ENCODE measurements around the gene KRTAP4-12.
"Not testable (repeated sequence)": the region's sequence is repeated elsewhere in the genome, so short reads cannot be mapped to it uniquely, and the experiment has no call there.

DNA sequence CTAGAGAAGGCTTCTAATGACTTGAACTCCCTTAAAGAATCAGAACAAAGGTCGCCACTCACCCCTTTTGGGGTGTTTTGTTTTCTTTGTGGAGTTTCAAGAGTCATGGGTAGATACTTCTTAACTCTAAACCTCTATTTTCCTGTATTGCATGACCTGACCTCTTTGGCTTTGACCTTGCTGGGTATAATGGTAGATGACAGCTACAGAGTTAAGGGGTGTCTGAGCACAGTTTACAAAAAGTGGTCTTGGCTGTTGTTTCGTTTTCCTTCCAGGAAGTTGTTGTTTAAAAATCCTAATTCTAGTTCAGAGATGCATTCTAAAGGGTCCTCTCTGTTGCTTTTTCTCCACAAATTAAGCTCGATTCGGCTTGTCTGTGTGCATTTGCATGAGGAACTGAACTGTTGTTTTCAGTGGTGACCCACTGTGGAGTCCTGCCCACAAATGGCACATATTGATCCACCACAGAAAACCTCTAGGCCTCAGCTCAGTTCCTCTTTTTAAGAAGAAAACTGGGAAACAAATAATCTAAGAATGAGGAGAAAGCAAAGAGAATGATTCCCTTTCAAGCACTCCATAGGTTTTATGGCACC is 35.1 kb downstream of the KRTAP4-12 start:
- TF ChIP-seq, protein P1, sequence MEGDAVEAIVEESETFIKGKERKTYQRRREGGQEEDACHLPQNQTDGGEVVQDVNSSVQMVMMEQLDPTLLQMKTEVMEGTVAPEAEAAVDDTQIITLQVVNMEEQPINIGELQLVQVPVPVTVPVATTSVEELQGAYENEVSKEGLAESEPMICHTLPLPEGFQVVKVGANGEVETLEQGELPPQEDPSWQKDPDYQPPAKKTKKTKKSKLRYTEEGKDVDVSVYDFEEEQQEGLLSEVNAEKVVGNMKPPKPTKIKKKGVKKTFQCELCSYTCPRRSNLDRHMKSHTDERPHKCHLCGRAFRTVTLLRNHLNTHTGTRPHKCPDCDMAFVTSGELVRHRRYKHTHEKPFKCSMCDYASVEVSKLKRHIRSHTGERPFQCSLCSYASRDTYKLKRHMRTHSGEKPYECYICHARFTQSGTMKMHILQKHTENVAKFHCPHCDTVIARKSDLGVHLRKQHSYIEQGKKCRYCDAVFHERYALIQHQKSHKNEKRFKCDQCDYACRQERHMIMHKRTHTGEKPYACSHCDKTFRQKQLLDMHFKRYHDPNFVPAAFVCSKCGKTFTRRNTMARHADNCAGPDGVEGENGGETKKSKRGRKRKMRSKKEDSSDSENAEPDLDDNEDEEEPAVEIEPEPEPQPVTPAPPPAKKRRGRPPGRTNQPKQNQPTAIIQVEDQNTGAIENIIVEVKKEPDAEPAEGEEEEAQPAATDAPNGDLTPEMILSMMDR (IDR thresholded peaks at IDR 0.05), result not testable (repeated sequence)
- TF ChIP-seq ZFX (IDR thresholded peaks at IDR 0.05; ENCODE audit: borderline replicate concordance), result not testable (repeated sequence)

Measured in 22Rv1 (cell line).